A673 (cell line): ENCODE results near the gene ATF4. TPM values are rescaled to one million over a fixed set of nuclear protein-coding genes. Genes with fewer than 3 reads are reported as not detected.

ENCODE experiments used
- BruUV-seq: library from RNA; stranded (reverse); fragments of 400-500 nt; replicated peaks from 2 replicates; lab custom pipeline; 2021; lab: Mats Ljungman, UMichigan
- CTCF ChIA-PET: fragments of 300-600 bp; sonication (Branson Sonifier 250); formaldehyde crosslinking; loops from one replicate; lab custom pipeline; 2022; ENCODE audit warnings: antibody characterized with exemption; lab: Charles Lee
- POLR2A ChIA-PET: fragments of 300-600 bp; sonication (Branson Sonifier 250); formaldehyde crosslinking; loops from one replicate; lab custom pipeline; 2022; ENCODE audit warnings: antibody characterized with exemption; ENCODE audit not compliant: low non-redundant PET; lab: Charles Lee
- DNase-seq: peaks from one replicate; pipeline ENCODE4 v3.0.0-alpha.2; 2015; ENCODE audit warnings: low spot score
- H3K27ac ChIP-seq: fragments of 200-600 bp; sonication (generic); 2 replicates; pipeline ENCODE4 v1.5.1; 2016; ENCODE audit warnings: mixed run types, low read depth, mild to moderate bottlenecking, mixed read lengths, antibody characterized with exemption, low read length; ENCODE audit not compliant: poor library complexity, severe bottlenecking
- H3K27me3 ChIP-seq: fragments of 200-600 bp; sonication (generic); replicated peaks from 2 replicates; pipeline ENCODE4 v1.6.1; 2017; ENCODE audit warnings: mixed run types, low read depth, mild to moderate bottlenecking, mixed read lengths, antibody characterized with exemption, low read length; ENCODE audit not compliant: insufficient read depth, poor library complexity
- H3K36me3 ChIP-seq: fragments of 200-600 bp; sonication (generic); 2 replicates; pipeline ENCODE4 v1.6.1; 2016; ENCODE audit warnings: mixed run types, mild to moderate bottlenecking, mixed read lengths, antibody characterized with exemption, low read length; ENCODE audit not compliant: insufficient read depth, poor library complexity, severe bottlenecking
- H3K4me1 ChIP-seq: fragments of 200-600 bp; sonication (generic); 2 replicates; pipeline ENCODE4 v1.6.1; 2017; ENCODE audit warnings: mixed run types, mild to moderate bottlenecking, mixed read lengths, antibody characterized with exemption, low read length; ENCODE audit not compliant: insufficient read depth, poor library complexity, severe bottlenecking
- H3K4me3 ChIP-seq: fragments of 200-600 bp; sonication (generic); 2 replicates; pipeline ENCODE4 v1.5.1; 2016; ENCODE audit warnings: low read depth, mixed run types, mild to moderate bottlenecking, mixed read lengths, low read length; ENCODE audit not compliant: poor library complexity, severe bottlenecking
- H3K9me3 ChIP-seq: fragments of 200-600 bp; sonication (generic); 2 replicates; pipeline ENCODE4 v1.6.1; 2016; ENCODE audit warnings: mixed run types, low read depth, mild to moderate bottlenecking, mixed read lengths, antibody characterized with exemption, low read length; ENCODE audit not compliant: poor library complexity, severe bottlenecking
- CTCF ChIP-seq: fragments of 300-800, 200-600 bp; sonication (generic); conservative IDR thresholded peaks from 2 replicates; pipeline ENCODE4 v1.5.1; 2017; ENCODE audit warnings: low read depth, mild to moderate bottlenecking, antibody characterized with exemption, low read length, moderate library complexity, mixed read lengths
- EZH2 ChIP-seq: fragments of 200-600 bp; sonication (generic); IDR thresholded peaks from 2 replicates; pipeline ENCODE4 v1.6.1; 2017; ENCODE audit warnings: borderline replicate concordance, low read depth, mild to moderate bottlenecking, mixed read lengths, antibody characterized with exemption, low read length; ENCODE audit not compliant: poor library complexity, severe bottlenecking
- intact Hi-C: fragments of 100-400 bp; cut with micrococcal nuclease; formaldehyde crosslinking; loops from one replicate; pipeline ENCODE4 v1.10.0; 2022; ENCODE audit not compliant: unreplicated experiment
- total RNA-seq: library from RNA; stranded (reverse); gene quantifications from 2 replicates; pipeline ENCODE4 v1.2.3, GENCODE V29; 2021

ATF4 gene
- total RNA-seq, 1 experiment from 2014 or later: 476 TPM

GRCh38 chr22:39524753-39525657 lies 4.6 kb downstream of the ATF4 start:
- H3K27me3 ChIP-seq: no peaks in the 10 kb centered on the region
- peaks cover 65% of the 10 kb centered on the region for H3K36me3 ChIP-seq
- ChIA-PET CTCF (interaction anchor here (1.2 kb wide), 1 partner anchor 519 kb away, joined by 4 read pairs; no protein-coding TSS in a partner anchor), POLR2A (interaction anchor here (0.8 to 1.3 kb wide), 3 partner anchors 10 to 208 kb away, joined by 3 to 4 read pairs (median 3); partner anchors contain the start of gene RPL3)
- TF ChIP-seq EZH2 (no peak), CTCF (no peak)
- BruUV-seq: no TSS peak
- H3K4me3 ChIP-seq: no peak overlapping the region
- no peak for DNase-seq
- peak overlapping the region; percentile 30 for H3K27ac ChIP-seq
- intact Hi-C loops: loop anchor here (5.0 to 10.0 kb wide), 2 partner anchors 130 to 208 kb away; partner anchors contain the start of genes RPL3 and TAB1
- no peaks in the 10 kb centered on the region for H3K9me3 ChIP-seq
- peaks cover 31% of the 10 kb centered on the region for H3K4me1 ChIP-seq

- H3K4me3 ChIP-seq: no peak overlapping the region
- intact Hi-C loops: loop anchor here (5.0 to 10.0 kb wide), 2 partner anchors 131 to 208 kb away; partner anchors contain the start of genes RPL3 and TAB1
- DNase-seq: no peak
- peaks cover 35% of the 10 kb centered on the region for H3K4me1 ChIP-seq
- no TSS peak for BruUV-seq
- TF ChIP-seq CTCF (no peak), EZH2 (no peak)
- H3K27me3 ChIP-seq: no peaks in the 10 kb centered on the region
- POLR2A ChIA-PET: interaction anchor here (0.8 kb wide), 1 partner anchor 209 kb away, joined by 3 read pairs; no protein-coding TSS in a partner anchor
- CTCF ChIA-PET: no interaction called here
- H3K36me3 ChIP-seq: peaks cover 66% of the 10 kb centered on the region
- H3K27ac ChIP-seq: peak overlapping the region; percentile 30
- H3K9me3 ChIP-seq: no peaks in the 10 kb centered on the region
Measured at GRCh38 chr22:39525658-39525975, 5.3 kb downstream of the ATF4 start.

GRCh38 chr22:39526736-39527171 lies 6.4 kb downstream of the ATF4 start:
- ChIA-PET POLR2A (interaction anchor here (0.6 kb wide), 1 partner anchor 745 kb away, joined by 18 read pairs; no protein-coding TSS in a partner anchor), CTCF (no interaction called here)
- Histone ChIP-seq H3K4me3 (no peak overlapping the region), H3K36me3 (peaks cover 55% of the 10 kb centered on the region), H3K4me1 (peaks cover 46% of the 10 kb centered on the region), H3K27ac (peak overlapping the region; percentile 25), H3K9me3 (no peaks in the 10 kb centered on the region), H3K27me3 (no peaks in the 10 kb centered on the region)
- no peak for DNase-seq
- no TSS peak for BruUV-seq
- intact Hi-C loops: loop anchor here (5.0 to 10.0 kb wide), 2 partner anchors 132 to 209 kb away; partner anchors contain the start of genes RPL3 and TAB1
- no peak for TF ChIP-seq EZH2
- no peak for TF ChIP-seq CTCF
